K562 (cell line): ENCODE results near the gene TICAM1. TPM values are rescaled to one million over a fixed set of nuclear protein-coding genes. Genes with fewer than 3 reads are reported as not detected.

Experiments used
- ATAC-seq: fragments of 200-7000 bp; cut with Tn5 transposase; 3 replicates; pipeline ENCODE4 v1.9.1; 2020; ENCODE audit warnings: moderate library complexity
- BruUV-seq: library from RNA; stranded (reverse); fragments of 400-500 nt; replicated peaks from 2 replicates; lab custom pipeline; 2021; lab: Mats Ljungman, UMichigan
- CTCF ChIA-PET: fragments of 300-600 bp; formaldehyde crosslinking; extraction: SDS; loops from one replicate; lab custom pipeline; 2021; ENCODE audit warnings: low intra/inter-chr PET ratio; lab: Yijun Ruan, JAX
- POLR2A ChIA-PET: fragments of 300-600, 350-650 bp; sonication (Branson Sonifier 250); formaldehyde crosslinking; extraction: SDS; loops from one replicate; lab custom pipeline; 2021; ENCODE audit warnings: antibody characterized with exemption, inconsistent platforms; lab: Yijun Ruan, JAX
- DNase-seq, 4 experiments: peaks; one replicate each; pipeline versions ENCODE4 v3.0.0 to v3.0.0-alpha.2; 2011 to 2018; ENCODE audit warnings: low spot score in 3 of 4, mixed read lengths in 3 of 4; ENCODE audit errors: extremely low read depth in 1 of 4
- FAIRE-seq: peaks from 2 replicates; lab custom pipeline; 2011; peaks lifted over from hg19 to GRCh38; lab: Jason Lieb, UNC
- H2AFZ ChIP-seq: 2 replicates; pipeline ENCODE4 v1.6.0; 2011; ENCODE audit warnings: low read depth, low read length, control low read depth, inconsistent platforms
- H3K27ac ChIP-seq: fragments of 200-600 bp; 3 replicates; pipeline ENCODE4 v1.8.0; 2011; ENCODE audit warnings: low read depth, mild to moderate bottlenecking, control low read depth, inconsistent platforms, low read length, moderate library complexity, mixed read lengths; ENCODE audit errors: extremely low read depth
- H3K27me3 ChIP-seq, 2 experiments: fragments of 300-600 bp in 1 of 2; 2 replicates in 1 of 2; 3 replicates in 1 of 2; pipeline versions ENCODE4 v1.6.0 to v1.8.0; 2011; ENCODE audit warnings: inconsistent platforms in 2 of 2, low read length in 2 of 2, mild to moderate bottlenecking in 1 of 2, mixed read lengths in 1 of 2, moderate library complexity in 1 of 2; ENCODE audit not compliant: control insufficient read depth in 2 of 2, insufficient read depth in 2 of 2
- H3K36me3 ChIP-seq: fragments of 300-600 bp; 3 replicates; pipeline ENCODE4 v1.8.0; 2011; ENCODE audit warnings: mild to moderate bottlenecking, low read length, inconsistent platforms; ENCODE audit not compliant: control insufficient read depth, insufficient read depth
- H3K4me1 ChIP-seq, 2 experiments: fragments of 200-600 bp in 1 of 2; replicated peaks in 1 of 2; 2 replicates in 1 of 2; 3 replicates in 1 of 2; pipeline versions ENCODE4 v1.5.1 to v1.8.0; 2011; ENCODE audit warnings: inconsistent platforms in 2 of 2, low read length in 2 of 2, mild to moderate bottlenecking in 1 of 2, mixed read lengths in 1 of 2, moderate library complexity in 1 of 2; ENCODE audit not compliant: control insufficient read depth in 2 of 2, insufficient read depth in 2 of 2
- H3K4me2 ChIP-seq: 2 replicates; pipeline ENCODE4 v1.6.1; 2011; ENCODE audit warnings: low read length, control low read depth, inconsistent platforms, mixed read lengths; ENCODE audit not compliant: insufficient read depth
- H3K4me3 ChIP-seq: fragments of 200-600 bp; sonication (generic), shearing (Covaris generic); 2 replicates; pipeline ENCODE4 v1.5.1; 2016; ENCODE audit warnings: control low read depth, inconsistent platforms
- H3K79me2 ChIP-seq: fragments of 200-600 bp; 3 replicates; pipeline ENCODE4 v1.8.0; 2011; ENCODE audit warnings: low read length, inconsistent platforms; ENCODE audit not compliant: control insufficient read depth, insufficient read depth
- H3K9ac ChIP-seq, 2 experiments: 2 replicates each; pipeline versions ENCODE4 v1.6.0 to v1.6.1; 2011; ENCODE audit warnings: low read depth in 2 of 2, low read length in 2 of 2, control low read depth in 1 of 2, inconsistent platforms in 1 of 2, mild to moderate bottlenecking in 1 of 2, mixed read lengths in 1 of 2; ENCODE audit not compliant: insufficient read depth in 1 of 2
- H3K9me1 ChIP-seq: one replicate; pipeline ENCODE4 v1.6.0; 2011; ENCODE audit warnings: inconsistent platforms, mild to moderate bottlenecking, low read length, moderate library complexity; ENCODE audit not compliant: control insufficient read depth, insufficient read depth
- H3K9me3 ChIP-seq: replicated peaks from 2 replicates; pipeline ENCODE4 v1.5.1; 2011; ENCODE audit warnings: low read depth, low read length, inconsistent platforms; ENCODE audit not compliant: control insufficient read depth, insufficient read depth
- H4K20me1 ChIP-seq: replicated peaks from 2 replicates; pipeline ENCODE4 v1.6.1; 2011; ENCODE audit warnings: low read length, inconsistent platforms, mixed read lengths; ENCODE audit not compliant: control insufficient read depth, insufficient read depth
- GABPB1 ChIP-seq: sonication (generic); formaldehyde crosslinking; IDR thresholded peaks from 2 replicates; pipeline ENCODE4 v1.8.0; 2022; ENCODE audit warnings: mild to moderate bottlenecking, missing genetic modification reagents
- PRDM10 ChIP-seq: fragments of 450-650 bp; IDR thresholded peaks from 2 replicates; pipeline ENCODE4 v1.6.1; 2018; ENCODE audit not compliant: partially characterized antibody
- WGBS: fragments of 100-300 bp; shearing (Covaris generic); methylation state at CpG from one replicate; pipeline ENCODE4 v1.1.6; 2016; ENCODE audit warnings: low coverage, mixed read lengths; ENCODE audit not compliant: insufficient coverage; ENCODE audit errors: missing lambda C conversion rate; 5-methylcytosine and 5-hydroxymethylcytosine counted together
- in situ Hi-C: fragments of 300-500 bp; cut with MboI; formaldehyde crosslinking; loops from 4 replicates; pipeline ENCODE4 v1.15.0; 2018; ENCODE audit warnings: inconsistent platforms, mixed read lengths
- intact Hi-C: fragments of 100-400 bp; cut with micrococcal nuclease; formaldehyde crosslinking; loops from 2 replicates; pipeline ENCODE4 v1.14.2; 2022
- polyA plus RNA-seq, 8 experiments: library from polyadenylated mRNA; depleted of rRNA in 4 of 8; stranded (reverse) in 5 of 8; unstranded in 3 of 8; fragments of >200 nt; fragmentation: Nextera tagmentation in 2 of 8; fragmentation: Illumina TruSeq in 1 of 8; extraction: Ambion mirVana in 2 of 8; extraction: Trizol in 1 of 8; gene quantifications; 2 replicates each; pipeline versions ENCODE4 v1.2.1 to v1.2.3, GENCODE V29; 2011 to 2014; ENCODE audit warnings: inconsistent platforms in 1 of 8, missing spikeins in 1 of 8
- total RNA-seq, 7 experiments: library from RNA; depleted of rRNA in 6 of 7; stranded (reverse); fragments of >200 nt in 6 of 7; fragmentation: Illumina TruSeq in 2 of 7; extraction: Trizol in 2 of 7; gene quantifications; 2 replicates each; pipeline versions ENCODE4 v1.2.1 to v1.2.3, GENCODE V29; 2011 to 2021; ENCODE audit warnings: low replicate concordance in 1 of 7

TICAM1 gene
- total and polyA plus RNA-seq, 9 of the 15 experiments (the other 6 are each of a cell fraction or from before 2014, with no cell fraction given): 0.07 to 11.6 (median 1.5) TPM

GRCh38 chr19:4795400-4795799 is 36.1 kb downstream of the TICAM1 start:
- ChIA-PET POLR2A (no interaction called here), CTCF (no interaction called here)
- Histone ChIP-seq H3K4me2 (peak overlapping the region; percentile 64), H3K9me3 (no peaks in the 10 kb centered on the region), H3K79me2 (peaks cover 53% of the 10 kb centered on the region), H3K36me3 (peaks cover 47% of the 10 kb centered on the region; the same call in 2 of the 3 replicates), H2AFZ (no peak overlapping the region), H4K20me1 (peaks cover 19% of the 10 kb centered on the region), H3K4me1 (peaks cover 14 to 51% of the 10 kb centered on the region in 2 experiments), H3K27ac (no peak overlapping the region), H3K9me1 (no peaks in the 10 kb centered on the region), H3K27me3 (no peaks in the 10 kb centered on the region), H3K4me3 (peak overlapping the region; percentile 28; the same call in 1 of the 2 replicates), H3K9ac (peak overlapping the region in 1 of 2 experiments; percentile 100; a peak in 1 of 4 replicates)
- WGBS: 75% methylated on average over 9 of the region's 9 CpGs
- in situ Hi-C loops: loop anchor here (10.0 kb wide), 1 partner anchor 221 kb away; no protein-coding TSS in a partner anchor
- TF ChIP-seq PRDM10: peak; percentile 25
- TF ChIP-seq GABPB1 (CRISPR knock-in tag): no peak
- FAIRE-seq (no peak), DNase-seq (peak in 1 of 4 experiments; percentile 7), ATAC-seq (no peak)
- no TSS peak for BruUV-seq
- intact Hi-C loops: no loop called here
